Trophoblast cell (in vitro differentiated cells and primary cell): ENCODE data around the gene WDR45B.

Experiments
- DNase-seq, 2 donors: peaks; one replicate each; pipeline ENCODE4 v3.0.0-alpha.2; 2016
- H2AFZ ChIP-seq: 2 replicates; pipeline ENCODE4 v1.6.1; 2013; ENCODE audit warnings: low read length, moderate library complexity, mild to moderate bottlenecking; ENCODE audit not compliant: insufficient read depth, poor library complexity
- H2AK5ac ChIP-seq: 2 replicates; pipeline ENCODE4 v1.6.1; 2013; ENCODE audit warnings: mild to moderate bottlenecking, low read length
- H2BK120ac ChIP-seq: 2 replicates; pipeline ENCODE4 v1.6.1; 2013; ENCODE audit warnings: low read length, mild to moderate bottlenecking, moderate library complexity; ENCODE audit not compliant: insufficient read depth, poor library complexity
- H2BK12ac ChIP-seq: 2 replicates; pipeline ENCODE4 v1.6.1; 2013; ENCODE audit warnings: mild to moderate bottlenecking, low read length, moderate library complexity
- H2BK5ac ChIP-seq: 2 replicates; pipeline ENCODE4 v1.6.1; 2013; ENCODE audit warnings: low read length, low read depth, moderate library complexity, mild to moderate bottlenecking; ENCODE audit not compliant: poor library complexity
- H3K14ac ChIP-seq: 2 replicates; pipeline ENCODE4 v1.6.1; 2013; ENCODE audit warnings: mild to moderate bottlenecking, low read length
- H3K18ac ChIP-seq: 2 replicates; pipeline ENCODE4 v1.6.1; 2013; ENCODE audit warnings: mild to moderate bottlenecking, low read length
- H3K23ac ChIP-seq: 2 replicates; pipeline ENCODE4 v1.6.1; 2013; ENCODE audit warnings: low read length
- H3K27ac ChIP-seq: 2 replicates; pipeline ENCODE4 v1.5.1; 2013; ENCODE audit warnings: low read depth, mild to moderate bottlenecking, inconsistent platforms, low read length, moderate library complexity
- H3K27me3 ChIP-seq: 2 replicates; pipeline ENCODE4 v1.6.1; 2013; ENCODE audit warnings: inconsistent platforms, mild to moderate bottlenecking, low read length, moderate library complexity; ENCODE audit not compliant: insufficient read depth
- H3K36me3 ChIP-seq, 2 experiments: 1 replicate in 1 of 2; 2 replicates in 1 of 2; pipeline ENCODE4 v1.6.1; 2013; ENCODE audit warnings: low read length in 2 of 2, mild to moderate bottlenecking in 2 of 2, moderate library complexity in 1 of 2; ENCODE audit not compliant: insufficient read depth in 2 of 2, control insufficient read depth in 1 of 2
- H3K4ac ChIP-seq: 2 replicates; pipeline ENCODE4 v1.6.1; 2013; ENCODE audit warnings: low read depth, mild to moderate bottlenecking, low read length, moderate library complexity
- H3K4me1 ChIP-seq, 2 experiments: 1 replicate in 1 of 2; 2 replicates in 1 of 2; pipeline ENCODE4 v1.6.1; 2013; ENCODE audit warnings: low read length in 2 of 2, mild to moderate bottlenecking in 2 of 2, moderate library complexity in 1 of 2; ENCODE audit not compliant: insufficient read depth in 2 of 2, control insufficient read depth in 1 of 2
- H3K4me2 ChIP-seq: 2 replicates; pipeline ENCODE4 v1.6.1; 2013; ENCODE audit warnings: inconsistent platforms, mild to moderate bottlenecking, low read length, moderate library complexity
- H3K4me3 ChIP-seq: 2 replicates; pipeline ENCODE4 v1.5.1; 2013; ENCODE audit warnings: mild to moderate bottlenecking, low read depth, low read length, inconsistent platforms
- H3K79me1 ChIP-seq: one replicate; pipeline ENCODE4 v1.6.1; 2013; ENCODE audit warnings: low read length
- H3K79me2 ChIP-seq: 2 replicates; pipeline ENCODE4 v1.6.1; 2013; ENCODE audit warnings: low read length, mild to moderate bottlenecking; ENCODE audit not compliant: control insufficient read depth, insufficient read depth, poor library complexity
- H3K9ac ChIP-seq: 2 replicates; pipeline ENCODE4 v1.6.1; 2013; ENCODE audit warnings: mild to moderate bottlenecking, low read length
- H3K9me3 ChIP-seq: 2 replicates; pipeline ENCODE4 v1.6.1; 2013; ENCODE audit warnings: low read depth, mild to moderate bottlenecking, control low read depth, inconsistent platforms, low read length; ENCODE audit not compliant: insufficient read depth
- H4K12ac ChIP-seq: 2 replicates; pipeline ENCODE4 v1.6.1; 2013; ENCODE audit warnings: low read depth, mild to moderate bottlenecking, low read length, moderate library complexity
- H4K8ac ChIP-seq: 2 replicates; pipeline ENCODE4 v1.6.1; 2013; ENCODE audit warnings: low read depth, mild to moderate bottlenecking, low read length, moderate library complexity
- H4K91ac ChIP-seq: one replicate; pipeline ENCODE4 v1.6.1; 2013; ENCODE audit warnings: low read depth, mild to moderate bottlenecking, low read length, moderate library complexity
- WGBS: extraction: QIAGEN DNeasy Blood & Tissue Kit; methylation state at CpG from one replicate; pipeline ENCODE4 v1.1.7; 2013; ENCODE audit warnings: missing lambda C conversion rate; ENCODE audit not compliant: insufficient read length, insufficient coverage; ENCODE audit errors: extremely low coverage; 5-methylcytosine and 5-hydroxymethylcytosine counted together

The WDR45B gene

GRCh38 chr17:82668024-82668630 is 19.9 kb upstream of the WDR45B start:
- Histone ChIP-seq H3K14ac (no peak overlapping the region), H3K9ac (no peak overlapping the region), H2BK12ac (no peak overlapping the region), H3K79me2 (no peaks in the 10 kb centered on the region), H2BK120ac (no peak overlapping the region), H3K27me3 (no peaks in the 10 kb centered on the region), H3K18ac (no peak overlapping the region), H3K36me3 (no peaks in the 10 kb centered on the region), H4K91ac (no peak overlapping the region), H4K12ac (no peak overlapping the region), H3K4ac (no peak overlapping the region), H2AFZ (no peak overlapping the region), H3K27ac (no peak overlapping the region), H3K4me1 (peaks cover 0 to 3% of the 10 kb centered on the region in 2 experiments), H3K9me3 (peaks cover 3% of the 10 kb centered on the region), H2BK5ac (no peak overlapping the region), H3K23ac (no peak overlapping the region), H2AK5ac (no peak overlapping the region), H3K79me1 (no peaks in the 10 kb centered on the region), H3K4me3 (no peak overlapping the region), H3K4me2 (no peak overlapping the region), H4K8ac (no peak overlapping the region)
- DNase-seq: no peak
- no CpG with 5 or more reads among the region's 16 CpGs for WGBS

- Histone ChIP-seq H3K9me3 (peaks cover 3% of the 10 kb centered on the region), H3K4ac (no peak overlapping the region), H2BK120ac (no peak overlapping the region), H2BK12ac (no peak overlapping the region), H3K9ac (no peak overlapping the region), H4K8ac (no peak overlapping the region), H3K18ac (no peak overlapping the region), H2AK5ac (no peak overlapping the region), H3K79me1 (no peaks in the 10 kb centered on the region), H3K23ac (no peak overlapping the region), H2AFZ (no peak overlapping the region), H3K27ac (no peak overlapping the region), H4K12ac (no peak overlapping the region), H3K36me3 (no peaks in the 10 kb centered on the region), H4K91ac (no peak overlapping the region), H3K4me3 (no peak overlapping the region), H3K27me3 (no peaks in the 10 kb centered on the region), H3K79me2 (no peaks in the 10 kb centered on the region), H2BK5ac (no peak overlapping the region), H3K4me1 (peaks cover 0 to 3% of the 10 kb centered on the region in 2 experiments), H3K4me2 (no peak overlapping the region), H3K14ac (no peak overlapping the region)
- WGBS: no CpG with 5 or more reads among the region's 15 CpGs
- no peak for DNase-seq
Measured at GRCh38 chr17:82667668-82668000, 19.4 kb upstream of the WDR45B start.

- H3K4me3 ChIP-seq: no peak overlapping the region
- H3K14ac ChIP-seq: no peak overlapping the region
- no peak overlapping the region for H3K18ac ChIP-seq
- H3K4ac ChIP-seq: no peak overlapping the region
- no peak overlapping the region for H3K4me2 ChIP-seq
- peaks cover 0 to 3% of the 10 kb centered on the region in 2 experiments for H3K4me1 ChIP-seq
- H3K27ac ChIP-seq: no peak overlapping the region
- H4K91ac ChIP-seq: no peak overlapping the region
- no peak overlapping the region for H3K9ac ChIP-seq
- no peaks in the 10 kb centered on the region for H3K36me3 ChIP-seq
- H4K12ac ChIP-seq: no peak overlapping the region
- H3K27me3 ChIP-seq: no peaks in the 10 kb centered on the region
- H3K79me1 ChIP-seq: no peaks in the 10 kb centered on the region
- H2BK5ac ChIP-seq: no peak overlapping the region
- H2AFZ ChIP-seq: no peak overlapping the region
- H4K8ac ChIP-seq: no peak overlapping the region
- no CpG with 5 or more reads among the region's 28 CpGs for WGBS
- no peak overlapping the region for H2BK12ac ChIP-seq
- H3K23ac ChIP-seq: no peak overlapping the region
- DNase-seq: no peak
- H3K79me2 ChIP-seq: no peaks in the 10 kb centered on the region
- no peak overlapping the region for H2BK120ac ChIP-seq
- no peak overlapping the region for H2AK5ac ChIP-seq
- H3K9me3 ChIP-seq: peaks cover 3% of the 10 kb centered on the region
Measured at GRCh38 chr17:82666931-82667667, 18.9 kb upstream of the WDR45B start.

GRCh38 chr17:82665891-82666290 is 17.6 kb upstream of the WDR45B start:
- H2AK5ac ChIP-seq: no peak overlapping the region
- H3K4ac ChIP-seq: no peak overlapping the region
- no peak overlapping the region for H4K8ac ChIP-seq
- H4K12ac ChIP-seq: no peak overlapping the region
- no peaks in the 10 kb centered on the region for H3K79me2 ChIP-seq
- no peaks in the 10 kb centered on the region for H3K9me3 ChIP-seq
- no peak overlapping the region for H2BK5ac ChIP-seq
- H3K4me2 ChIP-seq: no peak overlapping the region
- no peak overlapping the region for H3K9ac ChIP-seq
- H3K4me3 ChIP-seq: no peak overlapping the region
- no CpG with 5 or more reads among the region's 6 CpGs for WGBS
- H3K27ac ChIP-seq: no peak overlapping the region
- no peak overlapping the region for H3K18ac ChIP-seq
- DNase-seq: no peak
- H3K23ac ChIP-seq: no peak overlapping the region
- no peak overlapping the region for H4K91ac ChIP-seq
- H3K79me1 ChIP-seq: no peaks in the 10 kb centered on the region
- no peaks in the 10 kb centered on the region for H3K36me3 ChIP-seq
- H2BK120ac ChIP-seq: no peak overlapping the region
- H3K4me1 ChIP-seq: peaks cover 0 to 3% of the 10 kb centered on the region in 2 experiments
- no peaks in the 10 kb centered on the region for H3K27me3 ChIP-seq
- H2BK12ac ChIP-seq: no peak overlapping the region
- no peak overlapping the region for H3K14ac ChIP-seq
- no peak overlapping the region for H2AFZ ChIP-seq
